Astrocyte (in vitro differentiated cells and primary cell): Measurements from ENCODE around the gene GRB10.

Experiments
- CTCF ChIP-seq: IDR thresholded peaks from 2 replicates; pipeline ENCODE4 v1.5.1; 2011; ENCODE audit warnings: low read depth, mild to moderate bottlenecking, inconsistent platforms, low read length, moderate library complexity; ENCODE audit not compliant: insufficient read depth
- EZH2 ChIP-seq: IDR thresholded peaks from 2 replicates; pipeline ENCODE4 v1.6.1; 2012; ENCODE audit warnings: mild to moderate bottlenecking, low read length, inconsistent platforms; ENCODE audit not compliant: insufficient read depth

GRCh38 chr7:50565977-50566376 lies 216.7 kb downstream of the GRB10 start:
- TF ChIP-seq EZH2 = no peak
- no peak for TF ChIP-seq CTCF
